ENCODE measurements around the gene FAS.
"Not testable (repeated sequence)": the region's sequence is repeated elsewhere in the genome, so short reads cannot be mapped to it uniquely, and the experiment has no call there.

FAS gene

GRCh38 chr10:88995156-88995876, 4.7 kb downstream of the FAS start:
- DNase-seq = no peak

GRCh38 chr10:88996927-88997326, 6.3 kb downstream of the FAS start:
- DNase-seq = no peak

- no peak for DNase-seq
These were observed 9.0 kb downstream of the FAS start for GRCh38 chr10:88999625-89000024.

GRCh38 chr10:89001024-89001728, 10.6 kb downstream of the FAS start:
- DNase-seq = no peak

- DNase-seq = no peak
These were observed 11.1 kb downstream of the FAS start for GRCh38 chr10:89001729-89002072.

GRCh38 chr10:89002226-89002978, 11.8 kb downstream of the FAS start:
- DNase-seq = no peak

GRCh38 chr10:89003344-89003743, 12.7 kb downstream of the FAS start:
- DNase-seq = no peak

- no peak for DNase-seq
These were observed 16.7 kb downstream of the FAS start for GRCh38 chr10:89007129-89007893.

GRCh38 chr10:89018700-89019346, 28.2 kb downstream of the FAS start:
- DNase-seq = not testable (repeated sequence)

GRCh38 chr10:89019569-89020327, 29.1 kb downstream of the FAS start:
- DNase-seq = no peak

- not testable (repeated sequence) for DNase-seq
These were observed 30.9 kb downstream of the FAS start for GRCh38 chr10:89021526-89021925.

GRCh38 chr10:89022734-89023133, 32.1 kb downstream of the FAS start:
- DNase-seq = no peak

- no peak for DNase-seq
These were observed 34.9 kb downstream of the FAS start for GRCh38 chr10:89025453-89025852.

- no peak for DNase-seq
These were observed 38.6 kb downstream of the FAS start for GRCh38 chr10:89029181-89029580.

- DNase-seq = peak; percentile 82
These were observed 39.3 kb downstream of the FAS start for GRCh38 chr10:89029785-89030437.

- no peak for DNase-seq
These were observed 40.2 kb downstream of the FAS start for GRCh38 chr10:89030791-89031190.

GRCh38 chr10:89032141-89032891, 41.7 kb downstream of the FAS start:
- no peak for DNase-seq

- DNase-seq = no peak
These were observed 44.9 kb downstream of the FAS start for GRCh38 chr10:89035461-89035860.

- DNase-seq = no peak
These were observed 46.5 kb downstream of the FAS start for GRCh38 chr10:89037096-89037495.

- no peak for DNase-seq
These were observed 52.0 kb downstream of the FAS start for GRCh38 chr10:89042562-89042961.

- no peak for DNase-seq
These were observed 52.5 kb downstream of the FAS start for GRCh38 chr10:89043052-89043451.

Data from NCI-H510A treated with DMSO at 0.1 percent for 48 hours (cell line).